Natural killer cell (primary cell): ENCODE measurements around the gene MOB2. TPM values are rescaled to one million over a fixed set of nuclear protein-coding genes. Genes with fewer than 3 reads are reported as not detected.

Source experiments
- ATAC-seq, 3 donors: fragments of 150-1000 bp in 2 of 3; fragments of 200-7000 bp in 1 of 3; cut with Tn5 transposase; 1 replicate in 1 of 3; 2 replicates in 2 of 3; pipeline ENCODE4 v1.10.0; 2021; ENCODE audit warnings: mild to moderate bottlenecking in 2 of 3, moderate library complexity in 2 of 3
- DNase-seq, 2 donors: peaks; one replicate each; pipeline versions ENCODE4 v3.0.0 to v3.0.0-alpha.2; 2013 to 2021; ENCODE audit warnings: mixed read lengths in 1 of 2
- H3K27ac ChIP-seq: one replicate; pipeline ENCODE4 v1.5.1; 2013; ENCODE audit warnings: mild to moderate bottlenecking, low read length
- H3K27me3 ChIP-seq: one replicate; pipeline ENCODE4 v1.6.1; 2013; ENCODE audit warnings: low read length; ENCODE audit not compliant: control insufficient read depth, insufficient read depth
- H3K36me3 ChIP-seq: one replicate; pipeline ENCODE4 v1.6.1; 2013; ENCODE audit warnings: low read length; ENCODE audit not compliant: control insufficient read depth, insufficient read depth
- H3K4me1 ChIP-seq: one replicate; pipeline ENCODE4 v1.6.1; 2013; ENCODE audit warnings: low read length; ENCODE audit not compliant: control insufficient read depth, insufficient read depth
- H3K4me3 ChIP-seq: one replicate; pipeline ENCODE4 v1.5.1; 2013; ENCODE audit warnings: low read length
- H3K9me3 ChIP-seq: one replicate; pipeline ENCODE4 v1.6.1; 2013; ENCODE audit warnings: low read length; ENCODE audit not compliant: control insufficient read depth, insufficient read depth
- H3K27ac Mint-ChIP-seq, 2 donors: one replicate each; pipeline ENCODE4 v1.8.0; 2022; ENCODE audit warnings: mild to moderate bottlenecking in 2 of 2, mixed read lengths in 2 of 2, moderate library complexity in 1 of 2
- H3K27me3 Mint-ChIP-seq, 2 donors: one replicate each; pipeline ENCODE4 v1.8.0; 2022; ENCODE audit warnings: low read depth in 2 of 2, mixed read lengths in 2 of 2
- H3K36me3 Mint-ChIP-seq: one replicate; pipeline ENCODE4 v1.8.0; 2022; ENCODE audit warnings: mixed read lengths
- H3K4me1 Mint-ChIP-seq, 2 donors: one replicate each; pipeline ENCODE4 v1.8.0; 2022; ENCODE audit warnings: mixed read lengths in 2 of 2
- H3K4me3 Mint-ChIP-seq: one replicate; pipeline ENCODE4 v1.8.0; 2022; ENCODE audit warnings: mild to moderate bottlenecking, moderate library complexity, mixed read lengths
- H3K9me3 Mint-ChIP-seq, 2 donors: one replicate each; pipeline ENCODE4 v1.8.0; 2022; ENCODE audit warnings: mixed read lengths in 2 of 2
- CTCF ChIP-seq: fragments of 200-600 bp; IDR thresholded peaks from one replicate; pipeline ENCODE4 v1.8.0; 2022; ENCODE audit warnings: antibody characterized with exemption
- WGBS: methylation state at CpG from one replicate; pipeline ENCODE4 v1.1.7; 2013; ENCODE audit warnings: missing lambda C conversion rate; ENCODE audit not compliant: insufficient coverage; 5-methylcytosine and 5-hydroxymethylcytosine counted together
- intact Hi-C: fragments of 100-400 bp; cut with micrococcal nuclease; formaldehyde crosslinking; loops from one replicate; pipeline ENCODE4 v1.14.2; 2022
- total RNA-seq, 4 donors: library from RNA; stranded (reverse); fragments of 120-200 nt in 1 of 4; gene quantifications; one replicate each; pipeline versions ENCODE4 v1.2.3 to v1.2.4, GENCODE V29; 2013 to 2022

MOB2 gene
- total RNA-seq, 3 donors from 2014 or later (not counting 1 experiment from before 2014, with no cell fraction given) = 61.9 to 79.6 (median 78.5) TPM

- WGBS = 90% methylated on average over 12 of the region's 12 CpGs
- Mint-ChIP-seq H3K4me3 (no peak overlapping the region), H3K4me1 (peaks cover 31 to 62% of the 10 kb centered on the region in 2 donors), H3K36me3 (no peaks in the 10 kb centered on the region), H3K27ac (no peak overlapping the region), H3K27me3 (no peaks in the 10 kb centered on the region), H3K9me3 (no peaks in the 10 kb centered on the region)
- Histone ChIP-seq H3K27me3 (no peaks in the 10 kb centered on the region), H3K9me3 (no peaks in the 10 kb centered on the region), H3K4me3 (no peak overlapping the region), H3K36me3 (no peaks in the 10 kb centered on the region), H3K27ac (no peak overlapping the region), H3K4me1 (peaks cover 36% of the 10 kb centered on the region)
- intact Hi-C loops = no loop called here
- TF ChIP-seq CTCF = no peak
- ATAC-seq (no peak), DNase-seq (no peak)
These were observed 4.8 kb upstream of the MOB2 start for GRCh38 chr11:1491379-1491778.

GRCh38 chr11:1490651-1491050 is 4.1 kb upstream of the MOB2 start:
- H3K4me3 Mint-ChIP-seq = no peak overlapping the region
- Histone ChIP-seq H3K27me3 (no peaks in the 10 kb centered on the region), H3K36me3 (no peaks in the 10 kb centered on the region), H3K27ac (no peak overlapping the region), H3K4me3 (no peak overlapping the region), H3K9me3 (no peaks in the 10 kb centered on the region), H3K4me1 (peaks cover 43% of the 10 kb centered on the region)
- no peaks in the 10 kb centered on the region for H3K36me3 Mint-ChIP-seq
- no peaks in the 10 kb centered on the region for H3K9me3 Mint-ChIP-seq
- TF ChIP-seq CTCF = no peak
- ATAC-seq (no peak), DNase-seq (no peak)
- 80% methylated on average over 7 of the region's 7 CpGs for WGBS
- intact Hi-C loops = no loop called here
- no peak overlapping the region for H3K27ac Mint-ChIP-seq
- no peaks in the 10 kb centered on the region for H3K27me3 Mint-ChIP-seq
- H3K4me1 Mint-ChIP-seq = peaks cover 25 to 62% of the 10 kb centered on the region in 2 donors

GRCh38 chr11:1488575-1489180 is 2.1 kb upstream of the MOB2 start:
- 94% methylated on average over 20 of the region's 20 CpGs for WGBS
- Mint-ChIP-seq H3K36me3 (no peaks in the 10 kb centered on the region), H3K9me3 (no peaks in the 10 kb centered on the region), H3K27me3 (no peaks in the 10 kb centered on the region), H3K4me1 (peaks cover 26 to 62% of the 10 kb centered on the region in 2 donors), H3K27ac (peak overlapping the region in 1 of 2 donors; percentile 78), H3K4me3 (no peak overlapping the region)
- no peak for TF ChIP-seq CTCF
- ATAC-seq (no peak), DNase-seq (no peak)
- peaks cover 48% of the 10 kb centered on the region for H3K4me1 ChIP-seq
- no peak overlapping the region for H3K4me3 ChIP-seq
- peaks cover 3% of the 10 kb centered on the region for H3K36me3 ChIP-seq
- H3K27ac ChIP-seq = no peak overlapping the region
- intact Hi-C loops = no loop called here
- H3K27me3 ChIP-seq = no peaks in the 10 kb centered on the region
- H3K9me3 ChIP-seq = no peaks in the 10 kb centered on the region
